ENCODE results near the gene METTL27.

METTL27 gene

GRCh38 chr7:73832806-73833205, 9.5 kb downstream of the METTL27 start:
- no peak for TF ChIP-seq CTCF (IDR thresholded peaks at IDR 0.05; ENCODE audit: insufficient read depth, low read length)
- TF ChIP-seq POLR2AphosphoS5 (IDR thresholded peaks at IDR 0.05; ENCODE audit: low read depth): no peak
- no peak for TF ChIP-seq SPI1 (IDR thresholded peaks at IDR 0.05; ENCODE audit: borderline replicate concordance, low read depth)
- no peak for TF ChIP-seq GABPA (IDR thresholded peaks at IDR 0.05; ENCODE audit: low read depth)
- no peak for TF ChIP-seq REST (IDR thresholded peaks at IDR 0.05; ENCODE audit: insufficient replicate concordance, low read depth)
- Histone ChIP-seq H3K27me3 (ENCODE audit: insufficient read depth, poor library complexity, severe bottlenecking) (no peaks in the 10 kb centered on the region), H3K27ac (replicated peaks) (no peak overlapping the region), H3K4me3 (replicated peaks; ENCODE audit: insufficient read depth, low read length) (no peak overlapping the region)
- no peak for DNase-seq (ENCODE audit: low read depth in 1 of 2, low spot score in 1 of 2)

GRCh38 chr7:73831834-73832651, 10.3 kb downstream of the METTL27 start:
- Histone ChIP-seq H3K4me3 (replicated peaks; ENCODE audit: insufficient read depth, low read length) (no peak overlapping the region), H3K27ac (replicated peaks) (no peak overlapping the region), H3K27me3 (ENCODE audit: insufficient read depth, poor library complexity, severe bottlenecking) (no peaks in the 10 kb centered on the region)
- no peak for DNase-seq (ENCODE audit: low read depth in 1 of 2, low spot score in 1 of 2)
- no peak for TF ChIP-seq REST (IDR thresholded peaks at IDR 0.05; ENCODE audit: insufficient replicate concordance, low read depth)
- TF ChIP-seq GABPA (IDR thresholded peaks at IDR 0.05; ENCODE audit: low read depth): no peak
- no peak for TF ChIP-seq SPI1 (IDR thresholded peaks at IDR 0.05; ENCODE audit: borderline replicate concordance, low read depth)
- no peak for TF ChIP-seq POLR2AphosphoS5 (IDR thresholded peaks at IDR 0.05; ENCODE audit: low read depth)
- TF ChIP-seq CTCF (IDR thresholded peaks at IDR 0.05; ENCODE audit: insufficient read depth, low read length): no peak

- no peaks in the 10 kb centered on the region for H3K27me3 ChIP-seq (ENCODE audit: insufficient read depth, poor library complexity, severe bottlenecking)
- TF ChIP-seq REST (IDR thresholded peaks at IDR 0.05; ENCODE audit: insufficient replicate concordance, low read depth): no peak
- no peak for TF ChIP-seq SPI1 (IDR thresholded peaks at IDR 0.05; ENCODE audit: borderline replicate concordance, low read depth)
- TF ChIP-seq CTCF (IDR thresholded peaks at IDR 0.05; ENCODE audit: insufficient read depth, low read length): no peak
- no peak for TF ChIP-seq GABPA (IDR thresholded peaks at IDR 0.05; ENCODE audit: low read depth)
- no peak for TF ChIP-seq POLR2AphosphoS5 (IDR thresholded peaks at IDR 0.05; ENCODE audit: low read depth)
- no peak for DNase-seq (ENCODE audit: low read depth in 1 of 2, low spot score in 1 of 2)
- H3K4me3 ChIP-seq (replicated peaks; ENCODE audit: insufficient read depth, low read length): no peak overlapping the region
- H3K27ac ChIP-seq (replicated peaks): no peak overlapping the region
Measured at GRCh38 chr7:73831584-73831833, 10.8 kb downstream of the METTL27 start.
